Measurements from ENCODE around the gene PIAS1.
A peak's percentile ranks its signal among the peaks of the same experiment; 100 is the strongest.
"Not testable (repeated sequence)": the region's sequence is repeated elsewhere in the genome, so short reads cannot be mapped to it uniquely, and the experiment has no call there.

The PIAS1 gene

GRCh38 chr15:68228143-68228970 lies 174.2 kb downstream of the PIAS1 start:
- no peak for FAIRE-seq

GRCh38 chr15:68228971-68229385 lies 174.9 kb downstream of the PIAS1 start:
- FAIRE-seq: no peak
- peak; percentile 23 for DNase-seq (ENCODE audit: insufficient read length, low spot score)
- no peak for TF ChIP-seq POLR2A (IDR thresholded peaks at IDR 0.05; ENCODE audit: low read depth, low read length)

More at GRCh38 chr15:68228143-68228970, 174.2 kb downstream of the PIAS1 start:
- peak; percentile 15 for DNase-seq (ENCODE audit: insufficient read length, low spot score)
- no peak for TF ChIP-seq POLR2A (IDR thresholded peaks at IDR 0.05; ENCODE audit: low read depth, low read length)

GRCh38 chr15:68229386-68230156 lies 175.5 kb downstream of the PIAS1 start, which contains the start of gene CLN6:
TSS of gene CLN6 (minus strand) at chr15:68229728. CDS start at chr15:68229584, 144 bp downstream.
- FAIRE-seq (no peak), DNase-seq (ENCODE audit: insufficient read length, low spot score) (peak; percentile 74)
- TF ChIP-seq POLR2A (IDR thresholded peaks at IDR 0.05; ENCODE audit: low read depth, low read length): peak; percentile 43

GRCh38 chr15:68230157-68231100 lies 176.3 kb downstream of the PIAS1 start:
- FAIRE-seq (no peak), DNase-seq (ENCODE audit: insufficient read length, low spot score) (no peak)
- no peak for TF ChIP-seq POLR2A (IDR thresholded peaks at IDR 0.05; ENCODE audit: low read depth, low read length)

GRCh38 chr15:68231102-68231818 lies 177.1 kb downstream of the PIAS1 start:
- FAIRE-seq (no peak), DNase-seq (ENCODE audit: insufficient read length, low spot score) (no peak)
- no peak for TF ChIP-seq POLR2A (IDR thresholded peaks at IDR 0.05; ENCODE audit: low read depth, low read length)

GRCh38 chr15:68232449-68232848 lies 178.3 kb downstream of the PIAS1 start:
- TF ChIP-seq POLR2A (IDR thresholded peaks at IDR 0.05; ENCODE audit: low read depth, low read length): no peak
- no peak for FAIRE-seq
- DNase-seq (ENCODE audit: insufficient read length, low spot score): no peak

- DNase-seq (ENCODE audit: insufficient read length, low spot score): no peak
- FAIRE-seq: no peak
- TF ChIP-seq POLR2A (IDR thresholded peaks at IDR 0.05; ENCODE audit: low read depth, low read length): no peak
These were observed 178.8 kb downstream of the PIAS1 start for GRCh38 chr15:68232937-68233336.

GRCh38 chr15:68234060-68234459 lies 179.9 kb downstream of the PIAS1 start:
- no peak for DNase-seq (ENCODE audit: insufficient read length, low spot score)
- TF ChIP-seq POLR2A (IDR thresholded peaks at IDR 0.05; ENCODE audit: low read depth, low read length): no peak
- no peak for FAIRE-seq

GRCh38 chr15:68234520-68234919 lies 180.4 kb downstream of the PIAS1 start:
- not testable (repeated sequence) for FAIRE-seq; DNase-seq (ENCODE audit: insufficient read length, low spot score)

- DNase-seq (ENCODE audit: insufficient read length, low spot score) (no peak), FAIRE-seq (no peak)
- TF ChIP-seq POLR2A (IDR thresholded peaks at IDR 0.05; ENCODE audit: low read depth, low read length): no peak
These were observed 180.9 kb downstream of the PIAS1 start for GRCh38 chr15:68235022-68235421.

- FAIRE-seq (no peak), DNase-seq (ENCODE audit: insufficient read length, low spot score) (no peak)
- TF ChIP-seq POLR2A (IDR thresholded peaks at IDR 0.05; ENCODE audit: low read depth, low read length): no peak
These were observed 184.9 kb downstream of the PIAS1 start for GRCh38 chr15:68239025-68239424.

GRCh38 chr15:68241088-68241935 lies 187.2 kb downstream of the PIAS1 start:
- FAIRE-seq (no peak), DNase-seq (ENCODE audit: insufficient read length, low spot score) (no peak)
- no peak for TF ChIP-seq POLR2A (IDR thresholded peaks at IDR 0.05; ENCODE audit: low read depth, low read length)

Measured in H54 (cell line).